ENCODE data around the gene DNM2. TPM values are rescaled to one million over a fixed set of nuclear protein-coding genes. Genes with fewer than 3 reads are reported as not detected.

Gene DNM2
- total and polyA plus RNA-seq, 2 donors (not counting 1 experiment from before 2014, with no cell fraction given) = 42.6 to 76.8 TPM

GRCh38 chr19:10861103-10861651, 143.3 kb downstream of the DNM2 start:
- TF ChIP-seq CTCF (conservative IDR thresholded peaks at IDR 0.05 in 1 of 2, IDR thresholded peaks at IDR 0.05 in 1 of 2; ENCODE audit: low read depth in 1 of 2, low read length in 2 of 2) = peak; percentile 27 to 53
- no peak for TF ChIP-seq EZH2 (IDR thresholded peaks at IDR 0.05; ENCODE audit: low read length, missing control alignments)
- Histone ChIP-seq H3K27ac (ENCODE audit: insufficient read depth, low read length) (no peak overlapping the region), H3K9ac (ENCODE audit: insufficient read depth, low read length) (no peak overlapping the region), H2AFZ (ENCODE audit: low read length) (no peak overlapping the region), H3K4me1 (ENCODE audit: control insufficient read depth, extremely low read depth, insufficient read depth, low read length) (no peaks in the 10 kb centered on the region), H3K36me3 (ENCODE audit: control insufficient read depth, insufficient read depth, low read length) (no peaks in the 10 kb centered on the region), H4K20me1 (ENCODE audit: control insufficient read depth, extremely low read depth, insufficient read depth, low read length) (no peaks in the 10 kb centered on the region), H3K79me2 (ENCODE audit: control insufficient read depth, insufficient read depth, low read length) (no peaks in the 10 kb centered on the region), H3K27me3 (ENCODE audit: control insufficient read depth, insufficient read depth, low read length) (no peaks in the 10 kb centered on the region), H3K4me2 (ENCODE audit: extremely low read depth, insufficient read depth, low read length) (no peak overlapping the region), H3K4me3 (replicated peaks in 1 of 4; ENCODE audit: control extremely low read depth in 1 of 4, insufficient read depth in 1 of 4, low read depth in 3 of 4, low read length in 4 of 4) (no peak overlapping the region), H3K9me3 (ENCODE audit: control insufficient read depth, insufficient read depth, low read depth, low read length) (no peaks in the 10 kb centered on the region)
- no peak for DNase-seq (ENCODE audit: low read depth in 2 of 2)

GRCh38 chr19:10862561-10863106, 144.8 kb downstream of the DNM2 start:
- Histone ChIP-seq H3K27me3 (ENCODE audit: control insufficient read depth, insufficient read depth, low read length) (no peaks in the 10 kb centered on the region), H3K9ac (ENCODE audit: insufficient read depth, low read length) (no peak overlapping the region), H3K36me3 (ENCODE audit: control insufficient read depth, insufficient read depth, low read length) (no peaks in the 10 kb centered on the region), H3K4me1 (ENCODE audit: control insufficient read depth, extremely low read depth, insufficient read depth, low read length) (no peaks in the 10 kb centered on the region), H2AFZ (ENCODE audit: low read length) (no peak overlapping the region), H3K4me2 (ENCODE audit: extremely low read depth, insufficient read depth, low read length) (no peak overlapping the region), H4K20me1 (ENCODE audit: control insufficient read depth, extremely low read depth, insufficient read depth, low read length) (no peaks in the 10 kb centered on the region), H3K27ac (ENCODE audit: insufficient read depth, low read length) (no peak overlapping the region), H3K9me3 (ENCODE audit: control insufficient read depth, insufficient read depth, low read depth, low read length) (no peaks in the 10 kb centered on the region), H3K4me3 (replicated peaks in 1 of 4; ENCODE audit: control extremely low read depth in 1 of 4, insufficient read depth in 1 of 4, low read depth in 3 of 4, low read length in 4 of 4) (no peak overlapping the region), H3K79me2 (ENCODE audit: control insufficient read depth, insufficient read depth, low read length) (no peaks in the 10 kb centered on the region)
- DNase-seq (ENCODE audit: low read depth in 2 of 2) = no peak
- no peak for TF ChIP-seq EZH2 (IDR thresholded peaks at IDR 0.05; ENCODE audit: low read length, missing control alignments)
- TF ChIP-seq CTCF (conservative IDR thresholded peaks at IDR 0.05 in 1 of 2, IDR thresholded peaks at IDR 0.05 in 1 of 2; ENCODE audit: low read depth in 1 of 2, low read length in 2 of 2) = no peak

GRCh38 chr19:10863107-10863717, 145.3 kb downstream of the DNM2 start:
- TF ChIP-seq CTCF (conservative IDR thresholded peaks at IDR 0.05 in 1 of 2, IDR thresholded peaks at IDR 0.05 in 1 of 2; ENCODE audit: low read depth in 1 of 2, low read length in 2 of 2) (no peak), EZH2 (IDR thresholded peaks at IDR 0.05; ENCODE audit: low read length, missing control alignments) (no peak)
- no peaks in the 10 kb centered on the region for H3K4me1 ChIP-seq (ENCODE audit: control insufficient read depth, extremely low read depth, insufficient read depth, low read length)
- no peak overlapping the region for H3K4me3 ChIP-seq (replicated peaks in 1 of 4; ENCODE audit: control extremely low read depth in 1 of 4, insufficient read depth in 1 of 4, low read depth in 3 of 4, low read length in 4 of 4)
- H3K79me2 ChIP-seq (ENCODE audit: control insufficient read depth, insufficient read depth, low read length) = no peaks in the 10 kb centered on the region
- H3K9me3 ChIP-seq (ENCODE audit: control insufficient read depth, insufficient read depth, low read depth, low read length) = no peaks in the 10 kb centered on the region
- H4K20me1 ChIP-seq (ENCODE audit: control insufficient read depth, extremely low read depth, insufficient read depth, low read length) = no peaks in the 10 kb centered on the region
- no peak overlapping the region for H3K9ac ChIP-seq (ENCODE audit: insufficient read depth, low read length)
- no peak overlapping the region for H3K27ac ChIP-seq (ENCODE audit: insufficient read depth, low read length)
- DNase-seq (ENCODE audit: low read depth in 2 of 2) = peak in 1 of 2 donors; percentile 58
- H3K36me3 ChIP-seq (ENCODE audit: control insufficient read depth, insufficient read depth, low read length) = no peaks in the 10 kb centered on the region
- H3K4me2 ChIP-seq (ENCODE audit: extremely low read depth, insufficient read depth, low read length) = no peak overlapping the region
- no peaks in the 10 kb centered on the region for H3K27me3 ChIP-seq (ENCODE audit: control insufficient read depth, insufficient read depth, low read length)
- no peak overlapping the region for H2AFZ ChIP-seq (ENCODE audit: low read length)

All from fibroblast of lung (primary cell).